Measurements from ENCODE around the gene DYNC1H1.

Gene DYNC1H1

DNA sequence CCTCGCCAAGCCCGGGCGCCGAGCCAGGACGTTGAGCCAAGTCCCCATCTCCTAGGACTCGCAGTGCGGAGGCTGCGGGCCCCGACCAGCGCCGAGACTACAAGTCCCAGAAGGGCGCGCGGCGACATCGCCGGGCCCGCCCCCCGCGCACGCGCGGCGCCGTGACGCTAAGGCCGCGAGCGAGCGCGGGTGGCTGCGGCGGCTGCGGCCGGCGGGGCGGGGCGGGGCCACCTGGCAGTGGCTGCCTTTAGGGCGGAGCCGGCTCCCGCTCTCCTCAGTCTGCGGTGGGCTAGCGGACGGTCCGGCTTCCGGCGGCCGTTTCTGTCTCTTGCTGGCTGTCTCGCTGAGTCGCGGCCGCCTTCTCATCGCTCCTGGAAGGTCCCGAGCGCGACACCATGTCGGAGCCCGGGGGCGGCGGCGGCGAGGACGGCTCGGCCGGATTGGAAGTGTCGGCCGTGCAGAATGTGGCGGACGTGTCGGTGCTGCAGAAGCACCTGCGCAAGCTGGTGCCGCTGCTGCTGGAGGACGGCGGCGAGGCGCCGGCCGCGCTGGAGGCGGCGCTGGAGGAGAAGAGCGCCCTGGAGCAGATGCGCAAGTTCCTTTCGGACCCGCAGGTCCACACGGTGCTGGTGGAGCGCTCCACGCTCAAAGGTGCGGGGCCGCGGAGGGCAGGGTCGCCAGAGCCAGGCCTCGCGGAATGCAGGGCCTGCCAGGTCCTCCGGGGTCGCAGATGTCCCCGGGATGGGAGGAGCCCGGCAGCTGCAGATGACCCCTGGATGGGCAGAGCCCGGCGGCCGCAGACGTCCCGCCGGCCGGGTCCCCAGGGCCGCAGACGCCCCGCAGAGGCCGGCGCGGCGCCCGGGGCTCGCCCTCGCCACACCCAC, at the start of gene DYNC1H1:
TSS of gene DYNC1H1 (plus strand) at position 277 of the 884 bp plus-strand sequence. CDS start at position 396, 119 bp downstream.
- Mint-ChIP-seq H3K4me3 (peak within 1 kb of the TSS; percentile 89 to 95), H3K9me3 (no peaks in the 10 kb centered on the region), H3K27me3 (no peaks in the 10 kb centered on the region), H3K27ac (peak within 1 kb of the TSS; percentile 94 to 95), H3K4me1 (peaks cover 56% of the 10 kb centered on the region)
- ATAC-seq (peak; percentile 91), DNase-seq (peak; percentile 87 to 89)

DNA sequence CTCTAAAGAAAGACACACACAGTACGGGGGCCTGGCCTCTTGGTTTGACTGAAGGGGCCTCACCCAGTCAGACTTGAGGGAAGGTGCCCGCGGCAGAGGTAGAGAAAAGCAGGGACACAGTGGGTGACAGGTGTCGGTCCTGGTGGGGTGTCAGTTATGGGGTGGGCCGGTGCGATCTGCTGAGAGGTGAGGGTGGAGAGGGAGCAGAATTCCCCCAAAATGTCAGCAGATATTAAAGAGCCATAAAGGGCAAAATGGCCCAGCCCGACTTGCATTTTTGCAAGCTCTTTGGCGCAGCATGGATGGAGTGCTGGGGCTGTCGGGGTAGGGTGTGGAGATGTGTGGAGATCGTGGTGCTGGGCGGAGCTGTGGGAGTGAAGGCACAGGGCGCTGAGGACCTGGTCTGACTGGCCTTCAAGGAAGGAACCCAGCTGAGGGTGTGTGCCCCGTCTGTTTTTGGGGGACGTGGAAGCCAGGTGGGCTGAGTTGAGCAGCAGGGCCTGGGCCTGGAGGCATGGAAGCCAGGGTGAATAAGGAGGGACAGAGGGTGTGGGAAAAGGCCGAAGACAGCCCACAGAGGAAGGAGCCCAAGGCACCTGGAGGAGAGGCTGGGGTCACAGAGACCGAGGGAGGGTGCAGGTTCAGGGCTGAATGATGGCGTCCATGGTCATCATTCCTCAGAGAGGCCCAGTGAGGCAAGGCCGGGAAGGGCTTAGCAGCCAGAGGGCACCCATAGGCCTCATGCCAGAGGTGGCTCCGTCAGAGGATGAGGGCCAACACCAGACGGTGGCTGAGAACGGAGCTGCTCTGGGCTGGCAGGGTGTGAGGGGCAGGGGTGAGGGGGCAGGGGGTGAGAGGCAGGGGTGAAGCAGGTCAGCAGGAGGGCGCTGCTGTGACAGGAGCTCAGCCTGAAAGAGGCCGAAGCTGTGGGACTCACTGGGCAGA, 48.2 kb upstream of the DYNC1H1 start:
- Mint-ChIP-seq H3K27me3 (no peaks in the 10 kb centered on the region), H3K4me1 (peaks cover 6% of the 10 kb centered on the region), H3K9me3 (no peaks in the 10 kb centered on the region), H3K27ac (peak overlapping the region; percentile 93 to 97), H3K4me3 (peak overlapping the region in 1 of 2 donors; percentile 22)
- peak; percentile 40 for ATAC-seq
- DNase-seq = no peak

DNA sequence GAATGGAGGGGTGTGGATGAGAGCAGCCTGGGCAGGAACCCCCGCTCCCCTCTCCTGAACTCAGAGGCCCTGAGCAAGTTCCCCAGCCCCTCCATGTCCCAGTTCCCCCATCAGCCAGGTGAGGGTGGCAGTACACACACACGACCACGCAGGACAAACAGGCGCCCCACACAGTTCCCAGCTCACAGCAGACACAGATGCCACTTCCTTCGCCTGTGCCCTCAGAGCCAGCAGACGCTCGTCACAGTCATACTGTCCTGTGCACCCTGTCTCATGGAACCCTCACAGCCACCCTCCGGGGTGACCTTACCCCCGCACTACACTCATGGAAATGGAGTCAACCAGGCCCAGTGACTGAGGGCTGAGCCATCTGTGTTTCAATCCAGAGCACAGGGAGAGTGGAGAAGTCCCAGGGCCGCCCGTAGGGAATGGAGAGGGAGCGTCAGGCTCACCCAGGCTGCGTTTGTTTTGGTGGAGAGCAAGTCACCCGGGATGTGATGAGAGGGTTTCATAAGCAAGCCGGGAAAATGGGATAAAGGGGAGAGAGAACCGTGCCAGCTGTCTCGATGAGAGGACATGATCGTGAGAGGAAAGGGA, 47.5 kb upstream of the DYNC1H1 start:
- no peak overlapping the region for H3K4me3 Mint-ChIP-seq
- peak overlapping the region in 1 of 2 donors; percentile 37 for H3K27ac Mint-ChIP-seq
- peak; percentile 37 for ATAC-seq
- H3K27me3 Mint-ChIP-seq = no peaks in the 10 kb centered on the region
- peaks cover 6% of the 10 kb centered on the region for H3K4me1 Mint-ChIP-seq
- no peaks in the 10 kb centered on the region for H3K9me3 Mint-ChIP-seq
- DNase-seq = no peak

DNA sequence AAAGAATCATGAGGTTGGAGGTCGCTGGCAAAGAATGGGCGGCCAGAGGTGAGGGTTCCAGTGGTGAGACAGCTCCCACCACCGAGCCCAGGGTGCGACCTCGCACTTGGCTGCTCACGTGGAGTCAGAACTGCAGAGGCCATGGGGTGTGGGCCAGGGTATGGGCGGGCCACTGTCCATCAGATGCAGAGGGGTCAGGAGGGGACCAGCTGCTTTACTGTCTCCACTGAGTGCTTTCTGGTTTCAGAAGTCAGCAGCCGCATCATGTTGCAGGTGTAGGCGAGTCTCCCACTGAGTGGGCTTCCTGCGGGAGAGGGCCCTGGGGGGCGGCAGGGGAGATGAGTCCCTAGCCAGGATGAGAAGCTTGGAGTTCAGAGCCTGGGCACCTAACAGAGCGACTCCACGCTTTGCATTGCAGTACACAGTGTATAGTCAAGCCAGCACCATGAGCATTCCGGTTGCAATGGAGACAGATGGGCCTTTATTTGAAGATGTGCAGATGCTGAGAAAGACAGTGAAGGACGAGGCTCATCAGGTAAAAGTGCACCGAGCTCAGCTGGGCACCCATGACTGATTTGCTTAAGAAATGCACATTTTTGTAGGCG, 46.9 kb upstream of the DYNC1H1 start:
- DNase-seq (no peak), ATAC-seq (no peak)
- Mint-ChIP-seq H3K4me3 (no peak overlapping the region), H3K27ac (peak overlapping the region in 1 of 2 donors; percentile 16), H3K9me3 (no peaks in the 10 kb centered on the region), H3K27me3 (no peaks in the 10 kb centered on the region), H3K4me1 (peaks cover 6% of the 10 kb centered on the region)

DNA sequence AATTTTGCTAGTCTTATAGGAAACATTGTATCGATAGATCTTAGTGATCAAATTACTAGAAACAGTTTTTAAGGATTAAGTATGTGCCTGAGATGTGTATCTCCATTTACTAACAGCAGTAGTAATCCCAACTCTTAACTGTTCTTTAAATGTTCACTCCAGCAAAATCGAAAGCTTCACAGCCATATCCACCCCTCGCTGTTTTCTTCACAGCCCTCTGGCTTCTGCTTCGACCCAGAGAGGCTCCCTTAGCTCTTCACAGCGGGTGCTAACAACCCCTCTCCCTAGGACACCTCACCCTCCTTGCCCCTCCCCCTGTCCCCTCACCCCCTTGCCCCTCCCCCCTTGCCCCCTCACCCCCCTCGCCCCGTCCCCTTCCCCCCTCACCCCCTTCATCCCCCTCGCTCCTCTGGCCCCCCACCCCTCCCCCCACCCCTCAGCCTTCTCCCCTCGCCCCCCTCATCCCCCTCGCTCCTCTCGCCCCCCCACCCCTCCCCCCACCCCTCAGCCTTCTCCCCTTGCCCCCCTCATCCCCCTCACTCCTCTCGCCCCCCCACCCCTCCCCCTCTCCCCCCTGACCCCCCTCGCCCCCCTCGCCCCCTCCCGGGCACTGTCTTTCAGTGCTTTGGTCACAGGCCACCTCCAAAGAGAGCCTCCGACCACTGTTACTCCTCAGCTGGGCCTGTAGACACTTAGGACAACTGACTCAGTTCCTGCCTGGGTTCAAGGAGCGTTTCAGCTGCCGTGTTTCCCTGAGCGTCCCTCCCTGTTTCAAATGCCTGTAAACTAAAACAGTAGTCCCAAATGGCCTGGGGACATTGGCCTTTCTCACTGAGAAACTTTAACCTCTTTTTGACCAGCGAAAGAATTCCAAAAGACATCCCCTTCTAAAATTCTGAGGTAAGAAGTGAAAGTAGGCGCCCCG, 46.0 kb upstream of the DYNC1H1 start:
- Mint-ChIP-seq H3K27me3 (no peaks in the 10 kb centered on the region), H3K4me3 (no peak overlapping the region), H3K27ac (peak overlapping the region; percentile 54 to 66), H3K9me3 (no peaks in the 10 kb centered on the region), H3K4me1 (peaks cover 6% of the 10 kb centered on the region)
- no peak for DNase-seq
- no peak for ATAC-seq

DNA sequence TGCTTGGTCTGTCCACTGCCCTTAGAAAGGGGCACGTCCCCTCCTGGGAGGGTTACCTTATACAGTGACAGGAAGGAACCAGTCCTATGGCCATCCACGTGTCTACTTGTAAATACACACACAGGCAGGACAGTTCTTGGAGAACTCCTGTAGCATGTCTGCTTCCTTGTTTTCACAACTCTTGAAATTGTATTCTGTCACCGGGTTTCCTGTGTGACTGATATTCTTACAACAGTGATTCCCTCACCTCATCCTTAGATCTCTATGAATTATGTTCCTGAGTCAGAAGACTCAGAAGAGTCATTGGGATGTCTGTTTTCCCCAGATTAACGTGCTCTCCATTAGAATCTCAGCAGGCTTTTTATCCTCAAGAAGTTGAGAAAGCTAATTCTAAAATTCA, 44.1 kb upstream of the DYNC1H1 start:
- no peaks in the 10 kb centered on the region for H3K27me3 Mint-ChIP-seq
- H3K4me3 Mint-ChIP-seq = no peak overlapping the region
- H3K27ac Mint-ChIP-seq = no peak overlapping the region
- H3K4me1 Mint-ChIP-seq = peaks cover 6% of the 10 kb centered on the region
- ATAC-seq (no peak), DNase-seq (no peak)
- no peaks in the 10 kb centered on the region for H3K9me3 Mint-ChIP-seq

DNA sequence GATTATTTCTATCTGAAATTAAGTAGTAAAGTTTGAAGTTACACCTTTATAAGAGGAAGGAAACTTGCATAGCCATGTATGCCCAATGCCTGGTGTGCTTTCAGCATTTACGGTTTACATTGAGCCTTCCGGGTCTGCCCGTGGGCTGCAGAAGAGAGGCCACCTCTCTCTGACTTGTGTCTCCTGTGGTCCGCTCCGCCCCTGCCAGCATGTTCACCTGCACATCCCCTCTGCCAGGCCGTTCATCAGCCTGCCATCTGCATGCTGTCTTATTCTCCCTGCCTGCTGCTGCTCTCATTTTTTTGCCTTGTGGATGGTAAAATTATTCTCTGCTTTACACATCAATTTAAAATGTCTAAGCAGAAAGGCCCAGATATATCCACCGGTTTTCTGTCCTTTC, 41.5 kb upstream of the DYNC1H1 start:
- H3K27ac Mint-ChIP-seq = peak overlapping the region in 1 of 2 donors; percentile 90
- no peaks in the 10 kb centered on the region for H3K27me3 Mint-ChIP-seq
- no peaks in the 10 kb centered on the region for H3K9me3 Mint-ChIP-seq
- no peaks in the 10 kb centered on the region for H3K4me1 Mint-ChIP-seq
- ATAC-seq (no peak), DNase-seq (no peak)
- no peak overlapping the region for H3K4me3 Mint-ChIP-seq

DNA sequence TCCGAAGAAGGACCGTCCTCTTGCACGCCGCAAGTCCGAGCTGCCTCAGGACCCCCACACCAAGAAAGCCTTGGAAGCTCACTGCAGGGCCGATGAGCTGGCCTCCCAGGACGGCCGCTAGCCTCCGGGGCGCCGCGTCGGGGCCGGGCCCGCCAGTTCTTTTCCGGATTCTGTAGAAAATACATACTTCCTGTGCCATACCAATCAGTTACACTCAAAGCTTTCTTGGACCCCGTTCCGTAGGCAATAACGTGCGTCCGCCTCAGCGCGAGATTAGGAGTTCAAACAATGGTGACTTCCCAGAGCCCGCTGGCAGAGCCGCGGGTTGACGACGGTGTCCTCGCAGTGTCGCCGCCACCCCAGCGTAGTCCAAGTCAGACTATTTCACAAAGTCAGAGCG, 39.2 kb upstream of the DYNC1H1 start:
- Mint-ChIP-seq H3K27me3 (no peaks in the 10 kb centered on the region), H3K4me1 (no peaks in the 10 kb centered on the region), H3K9me3 (no peaks in the 10 kb centered on the region), H3K27ac (no peak overlapping the region), H3K4me3 (no peak overlapping the region)
- ATAC-seq = no peak
- no peak for DNase-seq

DNA sequence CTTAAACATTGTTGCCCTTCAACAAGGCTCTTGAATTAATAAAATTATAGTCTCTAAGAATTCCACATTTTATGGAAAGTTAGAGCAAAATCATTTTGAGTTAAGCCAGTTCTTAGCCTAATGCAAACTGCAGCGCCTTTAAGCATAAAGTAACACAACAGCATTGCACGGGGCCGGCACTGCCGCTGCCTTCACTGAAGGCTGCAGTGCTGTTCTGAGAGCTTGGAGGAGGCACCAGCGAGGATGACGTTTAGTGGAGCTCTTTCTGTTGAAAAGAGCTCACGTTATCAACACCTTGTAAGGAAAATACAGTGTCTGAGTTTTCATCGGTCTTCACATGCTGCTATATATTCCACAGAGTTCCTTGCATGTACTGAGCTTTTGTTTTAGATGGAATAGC, 38.3 kb upstream of the DYNC1H1 start:
- no peak overlapping the region for H3K4me3 Mint-ChIP-seq

DNA sequence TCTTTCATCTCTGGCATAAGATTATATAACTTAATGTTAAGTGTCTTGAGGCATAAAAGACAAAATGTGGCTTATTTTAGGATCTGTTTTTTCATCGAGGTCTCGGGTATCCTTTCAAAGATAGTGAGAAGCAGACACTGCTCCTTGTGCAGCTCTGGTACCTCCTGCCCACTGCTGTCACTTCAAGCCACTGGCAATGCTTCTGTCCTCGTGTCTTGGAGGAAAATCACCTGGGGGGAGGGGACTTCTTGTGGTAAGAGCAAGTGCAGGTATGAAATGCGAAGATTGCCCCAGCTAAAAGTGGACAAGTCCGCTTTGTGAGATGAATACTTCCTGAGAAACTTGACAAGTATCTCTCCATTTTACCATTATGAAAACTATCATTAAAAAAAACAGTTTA, 37.8 kb upstream of the DYNC1H1 start:
- Mint-ChIP-seq H3K27ac (peak overlapping the region in 1 of 2 donors; percentile 85), H3K9me3 (no peaks in the 10 kb centered on the region), H3K4me1 (no peaks in the 10 kb centered on the region), H3K27me3 (no peaks in the 10 kb centered on the region), H3K4me3 (no peak overlapping the region)
- no peak for ATAC-seq
- DNase-seq = no peak

More for the DNA sequence above, 38.3 kb upstream of the DYNC1H1 start:
- ATAC-seq = no peak
- Mint-ChIP-seq H3K9me3 (no peaks in the 10 kb centered on the region), H3K4me1 (no peaks in the 10 kb centered on the region), H3K27me3 (no peaks in the 10 kb centered on the region), H3K27ac (no peak overlapping the region)
- no peak for DNase-seq

DNA sequence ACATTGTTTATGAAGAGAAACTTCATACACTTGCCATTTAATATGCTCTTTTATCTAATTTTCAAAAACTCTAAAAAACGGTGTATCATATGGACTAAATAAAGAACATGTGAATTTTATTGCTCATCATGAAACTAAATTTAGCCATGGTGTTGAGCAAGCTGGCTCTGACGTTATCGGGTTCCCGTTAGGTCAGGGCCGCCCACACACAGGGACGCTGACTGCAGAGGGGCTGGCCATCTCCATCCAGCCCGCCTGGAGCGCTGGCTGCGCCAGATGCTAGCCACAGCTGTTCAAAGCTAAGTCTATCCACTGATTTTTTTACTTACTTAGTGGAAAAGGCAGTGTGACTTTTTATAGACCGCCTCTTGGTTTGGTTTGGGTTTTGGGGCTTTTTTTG, 36.5 kb upstream of the DYNC1H1 start:
- H3K27ac Mint-ChIP-seq = no peak overlapping the region
- ATAC-seq (no peak), DNase-seq (no peak)
- H3K4me1 Mint-ChIP-seq = no peaks in the 10 kb centered on the region
- no peak overlapping the region for H3K4me3 Mint-ChIP-seq
- H3K27me3 Mint-ChIP-seq = no peaks in the 10 kb centered on the region
- no peaks in the 10 kb centered on the region for H3K9me3 Mint-ChIP-seq

DNA sequence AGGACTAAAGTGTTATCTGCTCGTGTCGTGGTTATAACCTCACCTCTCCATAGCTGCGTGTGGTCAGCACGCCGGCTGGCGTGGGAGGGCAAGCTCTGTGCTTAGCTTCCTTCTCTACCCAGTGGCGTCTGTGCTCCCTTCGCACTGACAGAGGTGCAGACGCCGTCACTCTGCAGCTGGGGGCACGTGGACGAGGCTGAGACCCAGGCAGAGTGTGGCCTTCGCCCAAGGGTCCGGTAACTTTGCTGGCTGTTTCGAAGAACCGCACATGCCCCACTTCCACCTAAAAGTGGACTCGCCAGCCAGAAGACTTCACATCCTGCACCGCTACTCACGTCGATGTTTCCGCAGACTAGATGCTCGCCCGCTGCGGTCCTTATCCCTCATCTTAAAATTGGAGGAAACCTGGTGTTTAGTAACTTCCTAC, 35.9 kb upstream of the DYNC1H1 start:
- ATAC-seq (no peak), DNase-seq (no peak)
- Mint-ChIP-seq H3K27ac (no peak overlapping the region), H3K4me3 (no peak overlapping the region), H3K9me3 (no peaks in the 10 kb centered on the region), H3K27me3 (no peaks in the 10 kb centered on the region), H3K4me1 (no peaks in the 10 kb centered on the region)

DNA sequence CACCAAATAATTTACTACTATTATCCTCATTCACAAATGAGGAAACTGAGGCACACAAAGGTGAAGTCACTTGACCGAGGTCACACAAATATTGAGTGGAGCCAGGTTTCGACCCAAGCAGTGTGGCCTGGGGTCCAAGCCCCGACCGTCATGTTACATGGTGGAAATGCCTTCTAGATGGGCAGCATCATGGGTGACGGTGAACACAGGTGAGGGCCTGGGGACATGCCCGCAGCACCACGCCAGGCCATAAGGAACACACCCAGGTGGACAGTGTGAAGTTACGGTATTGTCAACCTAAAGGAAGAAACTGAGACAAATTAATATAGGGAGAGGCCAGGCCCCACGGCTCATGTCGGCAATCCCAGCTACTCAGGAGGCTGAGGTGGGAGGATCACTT, 35.3 kb upstream of the DYNC1H1 start:
- H3K4me3 Mint-ChIP-seq = no peak overlapping the region

DNA sequence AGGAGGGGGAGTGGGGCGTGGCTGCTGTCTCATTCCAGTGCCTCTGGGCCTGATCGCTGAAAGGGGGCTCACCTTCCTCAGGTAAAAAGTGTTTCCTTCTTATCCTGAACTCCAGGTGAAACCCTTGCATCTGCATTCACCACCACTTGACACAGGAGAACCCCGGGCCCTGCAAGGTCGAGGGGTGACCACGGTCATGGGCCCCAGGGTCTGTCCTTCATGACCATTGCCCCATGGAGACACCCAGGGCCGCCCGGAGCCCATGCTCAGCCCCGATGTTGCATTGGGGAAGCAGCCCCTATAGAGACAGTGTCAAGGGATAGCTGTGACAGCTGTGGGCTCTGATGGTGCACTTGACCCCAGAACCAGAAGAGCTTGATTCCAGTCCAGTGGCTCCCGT, 34.4 kb upstream of the DYNC1H1 start:
- ATAC-seq (peak; percentile 50), DNase-seq (no peak)
- no peak overlapping the region for H3K4me3 Mint-ChIP-seq
- no peak overlapping the region for H3K27ac Mint-ChIP-seq
- H3K9me3 Mint-ChIP-seq = no peaks in the 10 kb centered on the region
- H3K4me1 Mint-ChIP-seq = no peaks in the 10 kb centered on the region
- no peaks in the 10 kb centered on the region for H3K27me3 Mint-ChIP-seq

More for the DNA sequence above, 35.3 kb upstream of the DYNC1H1 start:
- H3K27ac Mint-ChIP-seq = peak overlapping the region in 1 of 2 donors; percentile 84
- DNase-seq (no peak), ATAC-seq (no peak)
- H3K27me3 Mint-ChIP-seq = no peaks in the 10 kb centered on the region
- H3K9me3 Mint-ChIP-seq = no peaks in the 10 kb centered on the region
- no peaks in the 10 kb centered on the region for H3K4me1 Mint-ChIP-seq
